ENCODE measurements around the gene MMP27. TPM values are rescaled to one million over a fixed set of nuclear protein-coding genes. Genes with fewer than 3 reads are reported as not detected.

MMP27 gene
- total RNA-seq, 4 donors from 2014 or later = 0.65 TPM; not detected in 3

DNA sequence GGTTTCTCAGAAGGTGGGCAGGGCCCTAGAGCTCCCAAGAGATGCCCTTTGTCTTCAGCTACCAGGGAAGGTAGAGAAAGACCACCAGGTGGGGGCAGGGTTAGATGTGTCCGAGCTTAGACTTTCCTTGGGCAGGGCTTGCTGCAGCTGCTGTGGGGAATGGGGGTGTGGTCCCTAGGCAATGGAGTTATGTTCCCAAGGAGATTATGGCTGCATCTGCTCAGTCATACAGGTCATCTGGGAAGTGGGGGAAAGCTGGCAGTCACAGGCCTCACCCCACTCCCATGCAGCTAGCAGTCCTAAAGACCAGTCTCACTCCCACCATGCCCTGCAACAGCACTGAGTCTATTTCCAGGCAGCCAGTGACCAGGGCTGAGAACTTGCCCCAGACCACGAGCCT lies 29.5 kb downstream of the MMP27 start:
- no peak for TF ChIP-seq POLR2AphosphoS5 (IDR thresholded peaks at IDR 0.05)
- no peak for TF ChIP-seq POLR2A (IDR thresholded peaks at IDR 0.05)
- no peak for TF ChIP-seq EP300 (IDR thresholded peaks at IDR 0.05)
- TF ChIP-seq, protein P1, sequence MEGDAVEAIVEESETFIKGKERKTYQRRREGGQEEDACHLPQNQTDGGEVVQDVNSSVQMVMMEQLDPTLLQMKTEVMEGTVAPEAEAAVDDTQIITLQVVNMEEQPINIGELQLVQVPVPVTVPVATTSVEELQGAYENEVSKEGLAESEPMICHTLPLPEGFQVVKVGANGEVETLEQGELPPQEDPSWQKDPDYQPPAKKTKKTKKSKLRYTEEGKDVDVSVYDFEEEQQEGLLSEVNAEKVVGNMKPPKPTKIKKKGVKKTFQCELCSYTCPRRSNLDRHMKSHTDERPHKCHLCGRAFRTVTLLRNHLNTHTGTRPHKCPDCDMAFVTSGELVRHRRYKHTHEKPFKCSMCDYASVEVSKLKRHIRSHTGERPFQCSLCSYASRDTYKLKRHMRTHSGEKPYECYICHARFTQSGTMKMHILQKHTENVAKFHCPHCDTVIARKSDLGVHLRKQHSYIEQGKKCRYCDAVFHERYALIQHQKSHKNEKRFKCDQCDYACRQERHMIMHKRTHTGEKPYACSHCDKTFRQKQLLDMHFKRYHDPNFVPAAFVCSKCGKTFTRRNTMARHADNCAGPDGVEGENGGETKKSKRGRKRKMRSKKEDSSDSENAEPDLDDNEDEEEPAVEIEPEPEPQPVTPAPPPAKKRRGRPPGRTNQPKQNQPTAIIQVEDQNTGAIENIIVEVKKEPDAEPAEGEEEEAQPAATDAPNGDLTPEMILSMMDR (IDR thresholded peaks at IDR 0.05) = no peak
- Histone ChIP-seq H3K27me3 (no peaks in the 10 kb centered on the region), H3K36me3 (no peaks in the 10 kb centered on the region), H3K4me3 (no peak overlapping the region), H3K27ac (no peak overlapping the region), H3K9me3 (no peaks in the 10 kb centered on the region), H3K4me1 (no peaks in the 10 kb centered on the region)
- WGBS = 91% methylated on average over 1 of the region's 2 CpGs
- no peak for DNase-seq (ENCODE audit: low spot score in 2 of 2)

DNA sequence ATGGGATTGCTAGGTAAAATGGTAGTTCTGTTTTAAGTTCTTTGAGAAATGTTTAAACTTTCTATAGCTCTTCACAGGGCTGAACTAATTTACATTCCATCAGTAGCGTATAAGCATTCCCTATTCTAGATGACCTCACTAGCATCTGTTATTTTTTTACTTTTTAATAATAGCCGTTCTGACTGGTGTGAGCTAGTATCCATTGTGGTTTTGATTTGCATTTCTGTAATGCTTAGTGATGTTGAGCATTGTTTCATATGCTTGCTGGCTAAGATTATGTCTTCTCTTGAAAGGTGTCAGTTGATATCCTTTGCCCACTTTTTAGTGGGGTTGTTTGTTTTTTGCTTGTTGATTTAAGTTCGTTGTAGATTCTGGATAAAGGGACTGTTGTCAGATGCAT lies 35.9 kb downstream of the MMP27 start:
- Histone ChIP-seq H3K36me3 (no peaks in the 10 kb centered on the region), H3K4me3 (no peak overlapping the region), H3K27me3 (no peaks in the 10 kb centered on the region), H3K9me3 (no peaks in the 10 kb centered on the region), H3K27ac (no peak overlapping the region), H3K4me1 (no peaks in the 10 kb centered on the region)
- WGBS = 70% methylated on average over 3 of the region's 3 CpGs
- TF ChIP-seq POLR2A (IDR thresholded peaks at IDR 0.05) = no peak
- no peak for TF ChIP-seq EP300 (IDR thresholded peaks at IDR 0.05)
- TF ChIP-seq POLR2AphosphoS5 (IDR thresholded peaks at IDR 0.05) = no peak
- TF ChIP-seq, protein P1 (IDR thresholded peaks at IDR 0.05) = no peak
- DNase-seq (ENCODE audit: low spot score in 2 of 2) = no peak

DNA sequence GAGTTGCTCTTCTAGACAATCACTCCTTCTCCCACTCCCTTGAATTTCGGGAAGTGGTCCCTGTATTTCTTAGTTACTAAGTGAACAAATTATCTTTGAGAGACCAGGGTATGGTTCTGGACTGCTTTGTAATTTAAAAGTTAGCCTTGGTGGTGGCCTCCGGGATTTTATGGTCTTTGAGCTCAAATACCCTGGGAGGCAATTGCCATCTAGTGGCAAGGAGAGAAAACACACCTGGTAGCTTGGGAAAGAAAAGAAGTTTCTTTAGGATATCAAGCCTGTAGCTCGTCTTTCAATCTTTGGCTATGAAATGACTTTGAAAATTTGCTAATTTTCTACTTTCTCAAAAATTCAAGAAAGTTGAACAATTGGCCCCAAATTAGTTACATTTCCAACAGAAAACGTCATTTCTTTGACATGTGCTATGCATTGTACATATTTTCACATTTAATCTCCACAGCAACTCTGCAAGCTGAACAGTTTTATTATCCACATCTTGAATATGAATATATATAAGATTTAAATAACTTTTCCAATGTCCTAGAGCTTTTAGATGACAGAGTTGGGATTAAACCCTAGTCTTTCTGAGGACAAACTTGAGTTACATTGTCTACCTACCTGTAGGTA lies 39.1 kb downstream of the MMP27 start:
- Histone ChIP-seq H3K27me3 (no peaks in the 10 kb centered on the region), H3K27ac (no peak overlapping the region), H3K9me3 (no peaks in the 10 kb centered on the region), H3K4me1 (no peaks in the 10 kb centered on the region), H3K36me3 (no peaks in the 10 kb centered on the region), H3K4me3 (no peak overlapping the region)
- DNase-seq (ENCODE audit: low spot score in 2 of 2) = no peak
- TF ChIP-seq, protein P1 (IDR thresholded peaks at IDR 0.05) = peak; percentile 70 to 72
- no peak for TF ChIP-seq POLR2AphosphoS5 (IDR thresholded peaks at IDR 0.05)
- 12% methylated on average over 4 of the region's 4 CpGs for WGBS

- 84% methylated on average over 13 of the region's 13 CpGs for WGBS
Measured at GRCh38 chr11:102664001-102664752, 41.4 kb downstream of the MMP27 start.

DNA sequence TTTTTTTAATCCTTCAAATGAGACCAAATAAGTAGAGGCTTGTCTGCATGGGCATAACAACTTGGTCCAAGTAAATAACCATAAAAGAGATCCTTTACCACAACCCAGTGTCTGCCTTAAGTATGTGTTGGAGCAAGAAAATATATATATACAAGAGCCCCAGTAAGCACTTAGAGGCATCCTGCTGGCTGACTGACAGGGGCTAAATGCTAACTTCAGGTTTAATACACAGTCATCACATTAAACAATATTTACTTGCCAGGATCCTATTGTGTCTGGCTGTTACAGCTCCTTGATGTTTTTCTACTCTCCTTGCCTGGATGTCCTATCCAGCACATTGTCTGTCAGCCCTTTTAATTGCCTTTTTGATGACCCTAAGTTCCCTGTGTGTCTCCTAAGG lies 43.0 kb downstream of the MMP27 start:
- no peak overlapping the region for H3K27ac ChIP-seq
- no peak for DNase-seq (ENCODE audit: low spot score in 2 of 2)
- H3K4me1 ChIP-seq = no peaks in the 10 kb centered on the region
- H3K36me3 ChIP-seq = no peaks in the 10 kb centered on the region
- H3K27me3 ChIP-seq = no peaks in the 10 kb centered on the region
- H3K9me3 ChIP-seq = no peaks in the 10 kb centered on the region
- no peak overlapping the region for H3K4me3 ChIP-seq
- TF ChIP-seq POLR2AphosphoS5 (IDR thresholded peaks at IDR 0.05) (no peak), POLR2A (IDR thresholded peaks at IDR 0.05) (no peak), EP300 (IDR thresholded peaks at IDR 0.05) (no peak)
- TF ChIP-seq, protein P1 (IDR thresholded peaks at IDR 0.05) = no peak

More at GRCh38 chr11:102664001-102664752, 41.4 kb downstream of the MMP27 start:
- Histone ChIP-seq H3K36me3 (no peaks in the 10 kb centered on the region), H3K27ac (no peak overlapping the region), H3K9me3 (no peaks in the 10 kb centered on the region), H3K4me3 (no peak overlapping the region), H3K27me3 (no peaks in the 10 kb centered on the region), H3K4me1 (no peaks in the 10 kb centered on the region)
- no peak for TF ChIP-seq EP300 (IDR thresholded peaks at IDR 0.05)
- TF ChIP-seq, protein P1 (IDR thresholded peaks at IDR 0.05) = no peak
- no peak for DNase-seq (ENCODE audit: low spot score in 2 of 2)
